HepG2 (cell line): ENCODE results near the gene RANBP17.

Source experiments
- ARID2 ChIP-seq: sonication (generic); formaldehyde crosslinking; IDR thresholded peaks from 2 replicates; pipeline ENCODE4 v1.8.1; 2022; ENCODE audit warnings: mild to moderate bottlenecking, missing genetic modification reagents, borderline replicate concordance
- GFI1 ChIP-seq: sonication (generic); formaldehyde crosslinking; IDR thresholded peaks from 2 replicates; pipeline ENCODE4 v1.5.0; 2020; ENCODE audit warnings: missing genetic modification reagents, mild to moderate bottlenecking, borderline replicate concordance
- GLI4 ChIP-seq: sonication (generic); formaldehyde crosslinking; IDR thresholded peaks from 2 replicates; pipeline ENCODE4 v1.5.1; 2020; ENCODE audit warnings: missing genetic modification reagents, mild to moderate bottlenecking, moderate library complexity, borderline replicate concordance
- PTBP1 ChIP-seq: fragments of 200-400 bp; formaldehyde crosslinking; IDR thresholded peaks from 2 replicates; pipeline ENCODE4 v1.6.1; 2018; ENCODE audit warnings: low read length, low read depth; ENCODE audit not compliant: poor library complexity, severe bottlenecking
- SIN3A ChIP-seq: IDR thresholded peaks from 2 replicates; pipeline ENCODE4 v1.6.1; 2011; ENCODE audit warnings: low read depth, mild to moderate bottlenecking, control low read depth, low read length, borderline replicate concordance
- SRSF1 ChIP-seq: fragments of 200-400 bp; formaldehyde crosslinking; optimal IDR thresholded peaks from 2 replicates; pipeline ENCODE3; 2017; ENCODE audit warnings: mild to moderate bottlenecking, low read depth, low read length, moderate library complexity
- TAF1 ChIP-seq: sonication (generic); formaldehyde crosslinking; IDR thresholded peaks from 2 replicates; pipeline ENCODE4 v1.4.0; 2020; ENCODE audit warnings: missing genetic modification reagents
- TF ChIP-seq, protein P1 (sequence below): sonication (generic); formaldehyde crosslinking; IDR thresholded peaks from 2 replicates; pipeline ENCODE4 v1.5.0; 2020; ENCODE audit warnings: mild to moderate bottlenecking, missing genetic modification reagents, borderline replicate concordance
- TF ChIP-seq, protein P2 (sequence below): sonication (generic); formaldehyde crosslinking; IDR thresholded peaks from 2 replicates; pipeline ENCODE4 v1.4.0; 2020; ENCODE audit warnings: missing genetic modification reagents, mild to moderate bottlenecking, borderline replicate concordance
- TF ChIP-seq, protein P3 (sequence below): IDR thresholded peaks from 2 replicates; pipeline ENCODE4 v1.6.1; 2012; ENCODE audit warnings: inconsistent platforms

DNA sequence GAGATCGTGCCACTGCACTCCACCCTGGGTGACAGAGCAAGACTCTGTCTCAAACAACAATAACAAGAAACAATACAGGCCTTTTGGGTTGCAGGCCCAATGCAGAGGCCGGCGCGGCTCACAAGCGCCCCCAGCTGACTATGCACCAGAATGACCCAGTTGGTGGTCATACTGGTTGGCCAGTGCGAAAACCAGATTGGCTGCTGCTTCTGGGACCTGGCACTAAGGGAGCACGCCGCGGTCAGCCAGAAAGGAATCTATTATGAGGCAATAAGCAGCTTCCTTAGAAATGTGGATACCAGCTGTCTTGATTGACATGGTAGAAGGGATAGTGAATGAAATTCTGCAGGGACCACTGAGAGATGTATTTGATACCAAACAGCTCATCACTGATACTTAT lies 35.0 kb downstream of the RANBP17 start:
- TF ChIP-seq ARID2 (CRISPR knock-in tag): no peak
- TF ChIP-seq TAF1 (CRISPR knock-in tag): no peak
- TF ChIP-seq, protein P1, sequence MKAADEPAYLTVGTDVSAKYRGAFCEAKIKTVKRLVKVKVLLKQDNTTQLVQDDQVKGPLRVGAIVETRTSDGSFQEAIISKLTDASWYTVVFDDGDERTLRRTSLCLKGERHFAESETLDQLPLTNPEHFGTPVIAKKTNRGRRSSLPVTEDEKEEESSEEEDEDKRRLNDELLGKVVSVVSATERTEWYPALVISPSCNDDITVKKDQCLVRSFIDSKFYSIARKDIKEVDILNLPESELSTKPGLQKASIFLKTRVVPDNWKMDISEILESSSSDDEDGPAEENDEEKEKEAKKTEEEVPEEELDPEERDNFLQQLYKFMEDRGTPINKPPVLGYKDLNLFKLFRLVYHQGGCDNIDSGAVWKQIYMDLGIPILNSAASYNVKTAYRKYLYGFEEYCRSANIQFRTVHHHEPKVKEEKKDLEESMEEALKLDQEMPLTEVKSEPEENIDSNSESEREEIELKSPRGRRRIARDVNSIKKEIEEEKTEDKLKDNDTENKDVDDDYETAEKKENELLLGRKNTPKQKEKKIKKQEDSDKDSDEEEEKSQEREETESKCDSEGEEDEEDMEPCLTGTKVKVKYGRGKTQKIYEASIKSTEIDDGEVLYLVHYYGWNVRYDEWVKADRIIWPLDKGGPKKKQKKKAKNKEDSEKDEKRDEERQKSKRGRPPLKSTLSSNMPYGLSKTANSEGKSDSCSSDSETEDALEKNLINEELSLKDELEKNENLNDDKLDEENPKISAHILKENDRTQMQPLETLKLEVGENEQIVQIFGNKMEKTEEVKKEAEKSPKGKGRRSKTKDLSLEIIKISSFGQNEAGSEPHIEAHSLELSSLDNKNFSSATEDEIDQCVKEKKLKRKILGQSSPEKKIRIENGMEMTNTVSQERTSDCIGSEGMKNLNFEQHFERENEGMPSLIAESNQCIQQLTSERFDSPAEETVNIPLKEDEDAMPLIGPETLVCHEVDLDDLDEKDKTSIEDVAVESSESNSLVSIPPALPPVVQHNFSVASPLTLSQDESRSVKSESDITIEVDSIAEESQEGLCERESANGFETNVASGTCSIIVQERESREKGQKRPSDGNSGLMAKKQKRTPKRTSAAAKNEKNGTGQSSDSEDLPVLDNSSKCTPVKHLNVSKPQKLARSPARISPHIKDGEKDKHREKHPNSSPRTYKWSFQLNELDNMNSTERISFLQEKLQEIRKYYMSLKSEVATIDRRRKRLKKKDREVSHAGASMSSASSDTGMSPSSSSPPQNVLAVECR (CRISPR knock-in tag): no peak
- no peak for TF ChIP-seq SIN3A
- TF ChIP-seq PTBP1: no peak
- TF ChIP-seq GFI1 (CRISPR knock-in tag): no peak
- TF ChIP-seq, protein P2, sequence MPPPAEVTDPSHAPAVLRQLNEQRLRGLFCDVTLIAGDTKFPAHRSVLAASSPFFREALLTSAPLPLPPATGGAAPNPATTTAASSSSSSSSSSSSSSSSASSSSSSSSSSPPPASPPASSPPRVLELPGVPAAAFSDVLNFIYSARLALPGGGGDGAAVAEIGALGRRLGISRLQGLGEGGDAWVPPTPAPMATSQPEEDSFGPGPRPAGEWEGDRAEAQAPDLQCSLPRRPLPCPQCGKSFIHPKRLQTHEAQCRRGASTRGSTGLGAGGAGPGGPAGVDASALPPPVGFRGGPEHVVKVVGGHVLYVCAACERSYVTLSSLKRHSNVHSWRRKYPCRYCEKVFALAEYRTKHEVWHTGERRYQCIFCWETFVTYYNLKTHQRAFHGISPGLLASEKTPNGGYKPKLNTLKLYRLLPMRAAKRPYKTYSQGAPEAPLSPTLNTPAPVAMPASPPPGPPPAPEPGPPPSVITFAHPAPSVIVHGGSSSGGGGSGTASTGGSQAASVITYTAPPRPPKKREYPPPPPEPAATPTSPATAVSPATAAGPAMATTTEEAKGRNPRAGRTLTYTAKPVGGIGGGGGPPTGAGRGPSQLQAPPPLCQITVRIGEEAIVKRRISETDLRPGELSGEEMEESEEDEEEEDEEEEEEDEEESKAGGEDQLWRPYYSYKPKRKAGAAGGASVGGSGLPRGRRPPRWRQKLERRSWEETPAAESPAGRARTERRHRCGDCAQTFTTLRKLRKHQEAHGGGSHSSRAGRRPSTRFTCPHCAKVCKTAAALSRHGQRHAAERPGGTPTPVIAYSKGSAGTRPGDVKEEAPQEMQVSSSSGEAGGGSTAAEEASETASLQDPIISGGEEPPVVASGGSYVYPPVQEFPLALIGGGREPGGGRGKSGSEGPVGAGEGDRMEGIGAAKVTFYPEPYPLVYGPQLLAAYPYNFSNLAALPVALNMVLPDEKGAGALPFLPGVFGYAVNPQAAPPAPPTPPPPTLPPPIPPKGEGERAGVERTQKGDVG (CRISPR knock-in tag): no peak
- TF ChIP-seq, protein P3, sequence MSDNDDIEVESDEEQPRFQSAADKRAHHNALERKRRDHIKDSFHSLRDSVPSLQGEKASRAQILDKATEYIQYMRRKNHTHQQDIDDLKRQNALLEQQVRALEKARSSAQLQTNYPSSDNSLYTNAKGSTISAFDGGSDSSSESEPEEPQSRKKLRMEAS: no peak
- TF ChIP-seq GLI4: no peak
- no peak for TF ChIP-seq SRSF1
